ENCODE data around the gene CNOT8.
"Not testable (repeated sequence)": the region's sequence is repeated elsewhere in the genome, so short reads cannot be mapped to it uniquely, and the experiment has no call there.

CNOT8 gene

DNA sequence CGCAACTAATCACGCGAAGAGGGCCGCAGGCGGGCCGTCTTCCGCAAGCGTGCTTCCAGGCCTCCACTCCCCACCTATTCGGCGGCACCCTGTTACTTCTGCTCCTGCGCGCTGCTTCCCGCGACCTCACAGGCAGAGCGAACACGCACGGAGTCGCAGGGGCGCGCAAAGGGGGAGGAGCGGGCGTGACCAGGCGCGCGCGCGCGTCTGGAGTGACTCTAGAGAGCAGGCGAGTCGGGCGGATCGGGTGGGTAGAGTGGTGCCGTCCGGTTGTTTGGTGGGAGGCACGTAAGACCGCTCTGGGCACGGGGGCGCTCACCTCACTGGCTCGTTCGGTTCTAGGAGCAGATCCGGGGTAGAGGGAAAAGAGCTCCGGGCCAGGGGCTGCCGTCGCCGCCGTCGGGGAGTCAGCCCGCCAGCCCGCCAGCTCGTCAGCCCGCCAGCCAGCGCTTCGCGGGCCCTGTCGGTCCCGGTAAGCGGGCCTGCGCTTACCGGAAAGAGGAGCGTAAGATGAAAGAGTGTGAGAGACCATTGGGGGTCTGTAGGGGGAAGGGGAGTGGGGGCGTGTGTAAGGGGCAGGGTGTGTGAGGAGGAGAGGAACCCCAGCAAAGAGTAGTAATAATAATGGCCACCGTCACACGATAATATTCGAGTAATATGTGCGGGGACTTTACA lies at the start of gene CNOT8:
CNOT8 (plus strand) TSS at position 331 of the 675 bp plus-strand sequence. CDS start 4,652 bp downstream, outside the sequence.
- DNase-seq (ENCODE audit: low spot score): peak; percentile 94

DNA sequence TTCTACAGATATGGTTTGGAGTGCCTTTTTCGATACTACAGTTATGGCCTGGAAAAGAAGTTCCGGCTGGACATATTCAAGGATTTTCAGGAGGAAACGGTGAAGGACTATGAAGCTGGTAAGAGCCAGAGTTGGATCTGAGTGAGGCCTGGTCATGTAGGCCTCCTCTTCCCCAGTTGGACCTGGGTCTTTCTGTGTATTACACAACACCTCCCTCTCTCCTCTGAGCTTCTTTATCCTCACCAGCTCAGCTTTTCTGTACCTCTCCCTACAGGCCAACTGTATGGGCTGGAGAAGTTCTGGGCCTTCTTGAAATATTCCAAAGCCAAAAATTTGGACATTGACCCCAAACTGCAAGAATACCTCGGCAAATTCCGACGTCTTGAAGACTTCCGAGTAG lies 47.2 kb upstream of the CNOT8 start:
- no peak for DNase-seq (ENCODE audit: low spot score)

DNA sequence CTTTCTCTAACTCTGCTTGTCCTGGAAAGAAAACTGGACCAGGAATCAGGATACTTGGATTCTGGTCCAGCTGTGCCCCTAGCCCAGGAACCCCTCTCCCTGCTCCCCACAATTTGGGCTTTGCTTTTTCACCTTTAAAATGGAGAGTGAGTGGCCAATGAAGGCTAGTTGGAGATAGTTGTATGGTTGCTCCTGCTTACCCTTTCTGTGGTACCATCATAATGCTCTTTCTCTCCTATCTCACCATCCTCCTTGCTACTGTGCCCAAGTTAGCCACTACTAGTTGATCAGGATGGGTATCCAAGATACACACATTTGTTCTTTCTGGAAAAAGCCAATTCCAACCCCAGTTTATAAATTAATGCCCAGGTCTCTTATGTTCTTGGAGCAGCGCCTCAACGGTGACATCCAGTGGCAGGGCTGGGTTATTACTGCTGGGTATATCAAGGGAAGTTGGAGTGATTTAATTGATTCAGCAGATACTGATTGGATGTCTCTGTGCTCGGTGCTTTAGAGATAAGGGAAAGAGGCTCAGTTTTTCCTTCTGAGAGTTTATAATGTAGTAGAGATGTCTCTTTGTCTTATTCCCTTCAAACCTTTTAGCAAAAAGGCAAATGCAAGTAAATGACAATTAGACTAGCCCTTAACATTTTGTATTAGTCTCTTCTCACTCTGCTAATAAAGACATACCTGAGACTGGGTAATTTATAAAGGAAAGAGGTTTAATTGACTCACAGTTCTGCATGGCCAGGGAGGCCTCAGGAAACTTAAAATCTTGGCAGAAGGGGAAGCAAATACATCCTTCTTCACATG lies 46.6 kb upstream of the CNOT8 start:
- peak; percentile 58 for DNase-seq (ENCODE audit: low spot score)

DNA sequence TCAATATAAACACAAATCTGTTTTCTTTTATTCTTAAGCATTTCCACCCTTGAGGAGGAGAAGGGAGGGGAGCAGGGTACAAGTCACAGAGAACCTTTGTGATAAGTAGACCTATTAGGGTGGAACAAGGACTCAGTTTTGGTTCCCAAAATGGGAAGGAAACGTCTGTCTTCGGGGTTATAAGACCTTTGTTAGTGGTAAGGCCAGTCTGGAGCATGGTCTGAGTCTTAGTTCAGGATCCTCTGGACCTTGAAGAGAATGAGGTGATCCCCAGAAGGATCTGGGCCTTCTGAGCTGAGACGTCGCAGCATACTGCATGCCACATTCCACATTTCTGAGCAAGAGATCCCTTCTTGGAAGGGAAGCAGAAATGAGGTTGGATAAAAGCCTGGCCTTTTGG lies 45.3 kb upstream of the CNOT8 start:
- no peak for DNase-seq (ENCODE audit: low spot score)

DNA sequence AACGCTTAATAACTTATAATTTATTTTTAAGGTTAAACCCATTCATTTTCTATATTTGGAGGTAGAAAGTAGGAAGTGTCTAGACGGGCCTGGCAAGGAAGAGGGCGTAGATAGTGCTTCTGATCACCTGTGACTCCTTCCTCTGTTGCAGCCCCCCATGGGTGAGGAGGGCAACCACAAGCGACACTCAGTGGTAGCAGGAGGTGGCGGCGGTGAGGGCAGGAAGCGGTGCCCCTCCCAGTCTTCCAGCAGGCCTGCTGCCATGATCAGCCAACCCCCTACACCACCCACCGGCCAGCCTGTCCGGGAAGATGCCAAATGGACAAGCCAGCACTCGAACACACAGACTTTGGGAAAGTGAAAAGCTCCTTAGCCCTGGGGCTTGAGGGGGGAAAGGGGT lies 44.7 kb upstream of the CNOT8 start:
- no peak for DNase-seq (ENCODE audit: low spot score)

DNA sequence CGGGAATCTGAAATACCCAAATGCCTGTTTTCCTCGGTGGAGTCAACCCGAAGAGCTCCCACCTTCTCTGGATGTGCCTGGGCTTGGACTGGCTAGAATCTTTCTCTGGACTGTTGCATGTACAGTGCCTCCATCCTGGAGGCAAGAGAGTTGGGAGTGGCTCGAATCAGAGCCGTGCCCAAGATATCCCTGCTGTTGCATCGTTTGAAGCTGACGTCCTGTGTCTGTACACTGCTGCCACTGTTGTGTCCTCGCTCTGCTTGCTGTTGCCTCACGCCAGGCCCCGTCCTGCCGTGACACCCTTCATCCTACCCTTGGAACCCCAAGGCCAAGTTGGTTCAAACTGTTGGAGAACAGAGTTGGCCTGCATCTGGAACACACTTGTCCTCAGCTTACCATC lies 43.4 kb upstream of the CNOT8 start:
- DNase-seq (ENCODE audit: low spot score): no peak

GRCh38 chr5:154815684-154816247 lies 42.7 kb upstream of the CNOT8 start:
- no peak for DNase-seq (ENCODE audit: low spot score)

DNA sequence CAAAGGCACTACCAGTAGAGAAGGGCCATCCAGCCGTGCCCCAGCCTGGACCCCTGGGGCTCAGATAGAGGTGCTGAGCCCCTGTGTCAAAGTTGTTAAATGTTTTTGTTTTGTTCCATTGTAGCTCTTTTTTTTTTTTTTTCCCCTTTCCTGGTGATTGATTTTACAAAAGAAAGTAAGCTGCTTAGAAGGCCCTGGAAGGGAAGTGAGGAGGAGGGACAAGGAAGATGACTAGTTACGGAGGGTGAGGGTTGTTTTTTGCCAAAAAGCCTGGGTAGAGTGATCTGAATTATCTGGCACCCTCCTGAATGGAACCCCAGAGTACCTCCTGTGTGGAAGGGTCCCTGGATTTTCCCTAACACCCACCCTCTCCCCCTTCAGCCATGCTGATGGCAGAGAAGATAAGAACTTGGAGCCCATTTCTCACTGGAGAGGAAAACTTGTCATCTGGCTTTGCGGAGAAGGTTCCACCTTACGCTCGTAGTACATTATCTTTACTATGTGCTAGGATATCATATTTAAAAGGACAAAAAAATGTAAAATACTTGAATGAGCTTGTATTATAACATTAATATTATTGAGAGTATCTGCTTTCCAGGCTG lies 41.4 kb upstream of the CNOT8 start:
- DNase-seq (ENCODE audit: low spot score): no peak

GRCh38 chr5:154817815-154818214 lies 40.6 kb upstream of the CNOT8 start:
- no peak for DNase-seq (ENCODE audit: low spot score)

DNA sequence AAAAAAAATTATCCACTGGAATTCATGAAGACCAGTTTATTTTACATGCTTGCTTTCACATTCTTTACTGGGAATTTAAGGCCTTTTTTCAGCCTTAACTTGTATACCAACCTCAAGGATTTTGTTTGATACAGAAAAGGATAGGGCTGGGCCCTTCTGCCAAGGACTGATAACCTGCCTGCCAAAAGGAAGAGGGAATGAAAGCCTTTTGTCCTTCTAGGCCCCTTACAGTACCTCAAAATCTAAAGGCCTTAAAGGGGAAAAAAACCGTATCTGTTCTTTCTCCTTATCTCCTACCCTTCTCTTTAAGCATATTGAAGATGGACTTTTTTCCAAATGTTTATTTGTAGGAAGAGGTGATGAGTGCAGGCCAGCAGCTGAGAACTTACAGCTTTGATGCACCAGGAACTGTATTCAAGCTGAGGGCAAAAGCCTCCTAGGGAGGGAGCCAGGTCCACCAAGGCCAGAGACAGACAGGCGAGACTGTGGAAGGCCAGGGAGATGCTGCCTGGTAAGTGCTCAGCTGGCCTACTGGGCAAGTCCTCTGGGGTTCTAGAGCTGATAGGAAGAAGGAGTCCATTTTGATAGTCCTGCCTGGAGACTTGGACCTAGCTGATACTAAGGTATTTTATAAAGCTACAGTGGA lies 39.8 kb upstream of the CNOT8 start:
- no peak for DNase-seq (ENCODE audit: low spot score)

DNA sequence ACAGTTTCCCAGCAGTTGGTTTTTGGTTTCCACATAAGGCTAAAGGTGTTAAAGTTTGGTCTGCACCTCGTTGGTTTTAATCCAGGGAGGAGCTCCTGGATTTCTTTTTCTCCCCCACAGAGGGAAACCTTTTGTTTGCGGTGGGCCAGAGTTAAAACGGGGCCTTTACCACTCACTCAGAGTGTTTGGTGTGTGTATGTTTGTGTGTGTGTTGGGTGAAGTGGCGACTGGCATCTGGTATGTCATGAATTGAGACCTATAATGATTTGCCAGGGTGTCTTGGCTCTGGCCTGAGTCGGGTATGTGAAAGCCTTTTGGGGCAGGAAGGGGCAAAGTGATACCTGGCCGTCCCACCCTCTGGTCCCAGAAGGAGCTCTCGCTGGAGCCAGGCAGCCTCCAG lies 38.9 kb upstream of the CNOT8 start:
- DNase-seq (ENCODE audit: low spot score): no peak

DNA sequence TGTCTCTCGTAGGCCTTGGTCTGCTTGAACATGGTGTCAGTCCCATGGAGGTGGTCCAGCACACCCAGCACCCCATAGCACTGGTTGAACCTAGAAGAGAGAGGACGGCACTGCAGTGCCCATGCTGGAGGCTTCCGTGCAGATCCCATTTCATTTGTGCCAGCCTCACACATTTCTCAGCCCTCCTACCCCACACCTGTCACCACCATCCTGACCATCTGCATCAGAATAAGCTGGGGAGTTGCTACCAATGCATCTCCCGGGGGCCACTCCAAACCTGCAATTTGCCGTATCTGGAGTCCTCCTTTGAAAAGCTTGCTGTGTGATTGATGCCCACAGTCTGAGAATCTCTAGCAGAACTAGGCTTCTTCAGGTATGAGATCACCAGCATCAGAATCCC lies 38.0 kb upstream of the CNOT8 start:
- DNase-seq (ENCODE audit: low spot score): no peak

- DNase-seq (ENCODE audit: low spot score): not testable (repeated sequence)
Measured at GRCh38 chr5:154822896-154823295, 35.5 kb upstream of the CNOT8 start.

DNA sequence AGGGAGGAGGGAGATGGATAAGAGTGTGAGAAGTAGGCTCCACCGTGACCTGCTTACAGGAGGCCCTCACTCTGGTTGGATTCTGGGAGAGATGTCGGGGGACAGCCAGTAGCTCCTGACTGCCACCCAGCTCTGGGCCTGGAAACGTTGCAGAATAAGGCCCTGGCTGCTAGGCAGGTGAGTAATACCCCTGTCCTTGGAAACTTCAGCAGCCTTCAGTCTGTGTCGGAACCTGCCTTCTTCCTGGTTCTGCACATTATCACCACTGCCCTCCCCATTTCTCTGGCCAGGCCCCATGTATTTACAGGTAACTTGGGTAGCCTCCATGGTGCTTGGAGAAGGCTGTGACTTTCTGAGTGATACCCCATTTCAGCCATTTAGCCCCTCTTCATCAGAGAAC lies 34.8 kb upstream of the CNOT8 start:
- DNase-seq (ENCODE audit: low spot score): no peak

DNA sequence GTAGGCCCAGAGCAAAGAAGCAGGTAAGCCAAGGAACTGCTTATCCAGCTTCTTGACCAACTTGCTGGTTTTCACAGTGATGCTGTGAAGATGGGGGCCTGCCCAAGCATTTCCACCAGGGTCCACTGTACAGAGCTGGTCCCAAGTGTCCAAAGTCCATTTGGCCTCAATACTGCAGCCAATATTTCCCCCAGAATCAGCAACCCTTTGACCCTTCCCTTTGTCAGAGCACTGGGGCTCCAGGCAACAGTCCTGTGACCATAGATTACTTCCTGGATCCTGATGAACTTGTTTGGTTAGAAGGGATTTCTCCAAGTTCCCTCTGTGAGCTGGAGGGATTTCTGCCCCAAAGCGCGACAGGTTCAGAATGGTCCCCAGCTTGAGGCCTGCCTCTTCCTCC lies 34.4 kb upstream of the CNOT8 start:
- DNase-seq (ENCODE audit: low spot score): no peak

- DNase-seq (ENCODE audit: low spot score): no peak
Measured at GRCh38 chr5:154829181-154829588, 29.2 kb upstream of the CNOT8 start.

DNA sequence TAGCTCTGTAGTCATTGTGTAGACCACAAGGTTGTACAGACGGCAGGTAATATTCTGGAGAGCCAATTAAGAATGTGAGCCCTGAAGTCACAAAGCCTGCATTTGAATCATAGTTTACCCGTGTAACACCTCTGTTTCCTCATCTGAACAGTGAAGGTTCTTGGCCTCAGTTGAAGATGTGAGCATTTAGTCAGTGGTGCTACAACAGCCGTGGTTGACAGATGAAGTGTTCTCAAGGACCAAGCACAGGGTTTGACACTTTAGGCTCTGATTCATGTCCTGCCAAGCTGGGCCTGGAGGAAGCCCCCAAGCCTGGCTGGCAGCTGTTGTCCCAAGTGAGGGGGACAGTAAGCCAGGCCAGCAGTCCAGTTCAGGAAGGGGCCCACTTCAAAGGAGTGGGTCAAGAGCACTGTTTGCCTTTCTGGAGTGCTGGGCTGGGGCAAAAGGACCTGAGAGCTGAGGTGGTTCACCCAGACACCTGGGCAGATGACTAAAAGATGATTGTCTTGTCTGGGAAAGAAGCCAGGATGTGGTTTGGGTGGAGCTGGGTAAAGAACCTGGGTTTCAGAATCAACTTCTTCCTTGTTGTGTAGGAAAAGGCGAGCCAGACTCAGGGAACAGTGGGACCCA lies 28.7 kb upstream of the CNOT8 start:
- DNase-seq (ENCODE audit: low spot score): no peak

DNA sequence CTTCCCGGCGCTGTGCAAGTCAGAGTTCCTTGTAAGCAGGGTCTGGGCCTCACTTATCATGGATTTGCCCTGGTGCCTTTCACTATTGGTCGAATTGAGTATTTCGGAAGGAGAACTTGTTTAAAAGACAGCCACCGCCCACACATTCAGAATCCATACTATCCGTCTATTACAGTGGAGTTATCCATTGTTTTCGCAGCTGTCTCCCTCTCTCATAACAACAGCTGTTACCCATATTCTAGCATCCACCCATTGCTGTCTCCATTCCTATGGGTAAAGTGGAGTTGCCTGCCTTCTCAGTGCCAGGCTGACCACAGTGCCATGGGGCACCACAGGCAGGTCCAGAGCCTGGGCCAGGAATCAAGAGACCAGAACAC lies 28.2 kb upstream of the CNOT8 start:
- DNase-seq (ENCODE audit: low spot score): no peak

DNA sequence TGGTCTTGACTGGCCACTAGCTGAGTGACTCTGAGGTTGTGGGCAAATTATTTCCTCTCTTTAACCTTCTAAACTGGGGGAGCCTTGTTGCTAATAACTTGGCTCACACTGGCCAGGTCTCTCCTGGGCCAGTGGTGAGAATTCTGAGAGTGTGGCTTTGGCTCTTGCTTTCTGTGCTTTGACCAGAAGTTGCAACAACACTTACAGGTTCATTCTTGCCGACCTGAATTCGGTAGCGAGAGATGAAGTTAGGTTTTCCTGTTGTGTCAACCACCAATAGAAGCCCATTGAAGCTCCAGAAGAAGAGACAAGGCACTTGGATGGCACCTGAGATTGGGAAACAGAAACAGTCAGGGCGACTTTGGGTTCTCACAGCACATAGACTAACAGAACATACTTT lies 27.8 kb upstream of the CNOT8 start:
- no peak for DNase-seq (ENCODE audit: low spot score)

GRCh38 chr5:154831451-154831850 lies 27.0 kb upstream of the CNOT8 start:
- DNase-seq (ENCODE audit: low spot score): no peak

- DNase-seq (ENCODE audit: low spot score): not testable (repeated sequence)
Measured at GRCh38 chr5:154832804-154833203, 25.6 kb upstream of the CNOT8 start.

- no peak for DNase-seq (ENCODE audit: low spot score)
Measured at GRCh38 chr5:154834053-154834452, 24.4 kb upstream of the CNOT8 start.
